Liver (tissue), 3 donors: ENCODE data around the gene DBP.

ENCODE experiments used
- ATF3 ChIP-seq: IDR thresholded peaks from 2 replicates; pipeline ENCODE4 v1.6.1; 2016; ENCODE audit warnings: antibody characterized with exemption
- EGR1 ChIP-seq, 2 donors: IDR thresholded peaks; 2 replicates each; pipeline ENCODE4 v1.6.1; 2016 to 2018; ENCODE audit warnings: antibody characterized with exemption in 2 of 2, low read depth in 2 of 2
- FOXA1 ChIP-seq: IDR thresholded peaks from 2 replicates; pipeline ENCODE4 v1.6.1; 2016; ENCODE audit warnings: antibody characterized with exemption
- GABPA ChIP-seq, 2 donors: IDR thresholded peaks in 1 of 2; conservative IDR thresholded peaks in 1 of 2; 2 replicates each; pipeline ENCODE4 v1.6.1; 2016; ENCODE audit warnings: antibody characterized with exemption in 2 of 2, mild to moderate bottlenecking in 1 of 2, moderate library complexity in 1 of 2
- JUND ChIP-seq, 2 donors: IDR thresholded peaks; 2 replicates each; pipeline ENCODE4 v1.6.1; 2016; ENCODE audit warnings: antibody characterized with exemption in 2 of 2
- MAX ChIP-seq: IDR thresholded peaks from 2 replicates; pipeline ENCODE4 v1.6.1; 2016; ENCODE audit warnings: antibody characterized with exemption
- RAD21 ChIP-seq, 2 donors: IDR thresholded peaks; 2 replicates each; pipeline ENCODE4 v1.6.1; 2016; ENCODE audit warnings: antibody characterized with exemption in 2 of 2, mild to moderate bottlenecking in 2 of 2
- RXRA ChIP-seq, 2 donors: IDR thresholded peaks; 2 replicates each; pipeline ENCODE4 v1.6.1; 2017 to 2018; ENCODE audit warnings: antibody characterized with exemption in 2 of 2, mild to moderate bottlenecking in 1 of 2
- SP1 ChIP-seq: IDR thresholded peaks from 2 replicates; pipeline ENCODE4 v1.6.1; 2018; ENCODE audit warnings: antibody characterized with exemption, mild to moderate bottlenecking
- TAF1 ChIP-seq: conservative IDR thresholded peaks from 2 replicates; pipeline ENCODE4 v1.6.1; 2016; ENCODE audit warnings: antibody characterized with exemption, mild to moderate bottlenecking
- YY1 ChIP-seq: IDR thresholded peaks from 2 replicates; pipeline ENCODE4 v1.6.1; 2016; ENCODE audit warnings: antibody characterized with exemption, mild to moderate bottlenecking
- TF ChIP-seq, protein P1 (sequence below): fragments of 150-350 bp; IDR thresholded peaks from 2 replicates; pipeline ENCODE4 v1.5.1; 2017; ENCODE audit warnings: improper control_type of control experiment, low read depth, low read length; ENCODE audit not compliant: missing input control
- TF ChIP-seq, protein P2 (sequence below): IDR thresholded peaks from 2 replicates; pipeline ENCODE4 v1.6.1; 2016; ENCODE audit warnings: antibody characterized with exemption, mild to moderate bottlenecking
- donor health status: healthy.
- donor health status: healthy.

- TF ChIP-seq, protein P1, sequence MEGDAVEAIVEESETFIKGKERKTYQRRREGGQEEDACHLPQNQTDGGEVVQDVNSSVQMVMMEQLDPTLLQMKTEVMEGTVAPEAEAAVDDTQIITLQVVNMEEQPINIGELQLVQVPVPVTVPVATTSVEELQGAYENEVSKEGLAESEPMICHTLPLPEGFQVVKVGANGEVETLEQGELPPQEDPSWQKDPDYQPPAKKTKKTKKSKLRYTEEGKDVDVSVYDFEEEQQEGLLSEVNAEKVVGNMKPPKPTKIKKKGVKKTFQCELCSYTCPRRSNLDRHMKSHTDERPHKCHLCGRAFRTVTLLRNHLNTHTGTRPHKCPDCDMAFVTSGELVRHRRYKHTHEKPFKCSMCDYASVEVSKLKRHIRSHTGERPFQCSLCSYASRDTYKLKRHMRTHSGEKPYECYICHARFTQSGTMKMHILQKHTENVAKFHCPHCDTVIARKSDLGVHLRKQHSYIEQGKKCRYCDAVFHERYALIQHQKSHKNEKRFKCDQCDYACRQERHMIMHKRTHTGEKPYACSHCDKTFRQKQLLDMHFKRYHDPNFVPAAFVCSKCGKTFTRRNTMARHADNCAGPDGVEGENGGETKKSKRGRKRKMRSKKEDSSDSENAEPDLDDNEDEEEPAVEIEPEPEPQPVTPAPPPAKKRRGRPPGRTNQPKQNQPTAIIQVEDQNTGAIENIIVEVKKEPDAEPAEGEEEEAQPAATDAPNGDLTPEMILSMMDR, result no peak
- TF ChIP-seq, protein P2, sequence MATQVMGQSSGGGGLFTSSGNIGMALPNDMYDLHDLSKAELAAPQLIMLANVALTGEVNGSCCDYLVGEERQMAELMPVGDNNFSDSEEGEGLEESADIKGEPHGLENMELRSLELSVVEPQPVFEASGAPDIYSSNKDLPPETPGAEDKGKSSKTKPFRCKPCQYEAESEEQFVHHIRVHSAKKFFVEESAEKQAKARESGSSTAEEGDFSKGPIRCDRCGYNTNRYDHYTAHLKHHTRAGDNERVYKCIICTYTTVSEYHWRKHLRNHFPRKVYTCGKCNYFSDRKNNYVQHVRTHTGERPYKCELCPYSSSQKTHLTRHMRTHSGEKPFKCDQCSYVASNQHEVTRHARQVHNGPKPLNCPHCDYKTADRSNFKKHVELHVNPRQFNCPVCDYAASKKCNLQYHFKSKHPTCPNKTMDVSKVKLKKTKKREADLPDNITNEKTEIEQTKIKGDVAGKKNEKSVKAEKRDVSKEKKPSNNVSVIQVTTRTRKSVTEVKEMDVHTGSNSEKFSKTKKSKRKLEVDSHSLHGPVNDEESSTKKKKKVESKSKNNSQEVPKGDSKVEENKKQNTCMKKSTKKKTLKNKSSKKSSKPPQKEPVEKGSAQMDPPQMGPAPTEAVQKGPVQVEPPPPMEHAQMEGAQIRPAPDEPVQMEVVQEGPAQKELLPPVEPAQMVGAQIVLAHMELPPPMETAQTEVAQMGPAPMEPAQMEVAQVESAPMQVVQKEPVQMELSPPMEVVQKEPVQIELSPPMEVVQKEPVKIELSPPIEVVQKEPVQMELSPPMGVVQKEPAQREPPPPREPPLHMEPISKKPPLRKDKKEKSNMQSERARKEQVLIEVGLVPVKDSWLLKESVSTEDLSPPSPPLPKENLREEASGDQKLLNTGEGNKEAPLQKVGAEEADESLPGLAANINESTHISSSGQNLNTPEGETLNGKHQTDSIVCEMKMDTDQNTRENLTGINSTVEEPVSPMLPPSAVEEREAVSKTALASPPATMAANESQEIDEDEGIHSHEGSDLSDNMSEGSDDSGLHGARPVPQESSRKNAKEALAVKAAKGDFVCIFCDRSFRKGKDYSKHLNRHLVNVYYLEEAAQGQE, result no peak
- no peak for TF ChIP-seq EGR1 (IDR thresholded peaks at IDR 0.05; ENCODE audit: low read depth in 2 of 2)
- TF ChIP-seq TAF1, result no peak
- no peak for TF ChIP-seq ATF3
- TF ChIP-seq JUND (IDR thresholded peaks at IDR 0.05), result no peak
- TF ChIP-seq MAX, result no peak
- TF ChIP-seq RAD21 (IDR thresholded peaks at IDR 0.05), result no peak
- TF ChIP-seq YY1, result no peak
- TF ChIP-seq FOXA1, result no peak
- no peak for TF ChIP-seq GABPA (IDR thresholded peaks at IDR 0.05 in 1 of 2, conservative IDR thresholded peaks at IDR 0.05 in 1 of 2)
- no peak for TF ChIP-seq SP1
- TF ChIP-seq RXRA (IDR thresholded peaks at IDR 0.05), result no peak
These were observed 33.7 kb downstream of the DBP start for GRCh38 chr19:48603449-48603848.
